Endothelial cell of umbilical vein (primary cell): Measurements from ENCODE around the gene ACP2. TPM values are rescaled to one million over a fixed set of nuclear protein-coding genes. Genes with fewer than 3 reads are reported as not detected.
A peak's percentile ranks its signal among the peaks of the same experiment; 100 is the strongest.

ENCODE experiments used
- BruUV-seq: library from RNA; stranded (reverse); fragments of 400-500 nt; replicated peaks from 2 replicates; lab custom pipeline; 2021; lab: Mats Ljungman, UMichigan
- CTCF ChIA-PET: fragments of 300-600, 350-600 bp; sonication (Branson Sonifier 250); formaldehyde crosslinking; loops from one replicate; lab custom pipeline; 2021; ENCODE audit warnings: antibody characterized with exemption, inconsistent platforms; lab: Charles Lee
- POLR2A ChIA-PET: fragments of 300-600, 350-600 bp; sonication (Branson Sonifier 250); formaldehyde crosslinking; loops from one replicate; lab custom pipeline; 2021; ENCODE audit warnings: antibody characterized with exemption, inconsistent platforms; lab: Charles Lee
- DNase-seq: peaks from one replicate; pipeline ENCODE4 v3.0.0-alpha.2; 2011; ENCODE audit warnings: low read depth, low spot score
- FAIRE-seq: peaks from 2 replicates; lab custom pipeline; 2011; peaks lifted over from hg19 to GRCh38; lab: Jason Lieb, UNC
- H2AFZ ChIP-seq: 2 replicates; pipeline ENCODE4 v1.6.0; 2012; ENCODE audit warnings: low read depth, low read length, control low read depth, inconsistent platforms
- H3K27ac ChIP-seq: 2 replicates; pipeline ENCODE4 v1.5.1; 2011; ENCODE audit warnings: low read depth, mild to moderate bottlenecking, control low read depth, low read length, moderate library complexity; ENCODE audit not compliant: insufficient read depth
- H3K27me3 ChIP-seq, 2 experiments: 2 replicates each; pipeline versions ENCODE4 v1.6.0 to v1.6.1; 2011; ENCODE audit warnings: low read length in 2 of 2, mixed read lengths in 1 of 2; ENCODE audit not compliant: control insufficient read depth in 2 of 2, insufficient read depth in 2 of 2
- H3K36me3 ChIP-seq, 2 experiments: 2 replicates in 1 of 2; 3 replicates in 1 of 2; pipeline ENCODE4 v1.5.1; 2011; ENCODE audit warnings: low read length in 2 of 2, mild to moderate bottlenecking in 1 of 2, moderate library complexity in 1 of 2; ENCODE audit not compliant: control insufficient read depth in 2 of 2, insufficient read depth in 2 of 2; ENCODE audit errors: extremely low read depth in 1 of 2
- H3K4me1 ChIP-seq: 3 replicates; pipeline ENCODE4 v1.5.1; 2011; ENCODE audit warnings: mild to moderate bottlenecking, low read length; ENCODE audit not compliant: control insufficient read depth, insufficient read depth; ENCODE audit errors: extremely low read depth
- H3K4me2 ChIP-seq: 2 replicates; pipeline ENCODE4 v1.6.1; 2011; ENCODE audit warnings: low read length, control low read depth, mixed read lengths; ENCODE audit not compliant: insufficient read depth
- H3K4me3 ChIP-seq, 3 experiments: fragments of 200-600 bp in 1 of 3; sonication (generic), shearing (Covaris generic) in 1 of 3; replicated peaks in 1 of 3; 2 replicates each; pipeline ENCODE4 v1.5.1; 2011 to 2016; ENCODE audit warnings: control low read depth in 3 of 3, low read length in 3 of 3, mild to moderate bottlenecking in 2 of 3, inconsistent platforms in 1 of 3, low read depth in 1 of 3, moderate library complexity in 1 of 3; ENCODE audit not compliant: insufficient read depth in 1 of 3
- H3K79me2 ChIP-seq: 2 replicates; pipeline ENCODE4 v1.6.0; 2012; ENCODE audit warnings: low read length, inconsistent platforms; ENCODE audit not compliant: control insufficient read depth, insufficient read depth
- H3K9ac ChIP-seq: replicated peaks from 2 replicates; pipeline ENCODE3; 2011; ENCODE audit warnings: low read length, control low read depth; ENCODE audit not compliant: insufficient read depth; ENCODE audit errors: extremely low read depth
- H3K9me1 ChIP-seq: replicated peaks from 3 replicates; pipeline ENCODE4 v1.6.0; 2011; ENCODE audit warnings: mild to moderate bottlenecking, low read length; ENCODE audit not compliant: control insufficient read depth, insufficient read depth; ENCODE audit errors: extremely low read depth
- H3K9me3 ChIP-seq: replicated peaks from 2 replicates; pipeline ENCODE4 v1.5.1; 2012; ENCODE audit warnings: low read length, inconsistent platforms; ENCODE audit not compliant: control insufficient read depth, insufficient read depth
- H4K20me1 ChIP-seq: replicated peaks from 2 replicates; pipeline ENCODE3; 2011; ENCODE audit warnings: mild to moderate bottlenecking, low read length; ENCODE audit not compliant: control insufficient read depth, insufficient read depth; ENCODE audit errors: extremely low read depth
- CTCF ChIP-seq, 2 donors: IDR thresholded peaks; 1 replicate in 1 of 2; 2 replicates in 1 of 2; pipeline ENCODE4 v1.5.1; 2011; ENCODE audit warnings: low read length in 2 of 2, mild to moderate bottlenecking in 2 of 2, moderate library complexity in 2 of 2, control low read depth in 1 of 2, inconsistent platforms in 1 of 2, low read depth in 1 of 2; ENCODE audit not compliant: insufficient read depth in 1 of 2; ENCODE audit errors: extremely low read depth in 1 of 2
- EZH2 ChIP-seq: IDR thresholded peaks from 2 replicates; pipeline ENCODE4 v1.6.1; 2012; ENCODE audit warnings: borderline replicate concordance, low read depth, mild to moderate bottlenecking, moderate library complexity, low read length, inconsistent platforms; ENCODE audit not compliant: severe bottlenecking
- FOS ChIP-seq: IDR thresholded peaks from 2 replicates; pipeline ENCODE4 v1.6.1; 2011; ENCODE audit warnings: mild to moderate bottlenecking, low read length, moderate library complexity, borderline replicate concordance; ENCODE audit not compliant: insufficient read depth
- GATA2 ChIP-seq: IDR thresholded peaks from 2 replicates; pipeline ENCODE4 v1.7.0; 2011; ENCODE audit warnings: low read depth, mild to moderate bottlenecking, moderate library complexity, mixed read lengths, low read length; ENCODE audit not compliant: insufficient read length, insufficient read depth
- JUN ChIP-seq: IDR thresholded peaks from 2 replicates; pipeline ENCODE4 v1.6.1; 2011; ENCODE audit warnings: borderline replicate concordance, low read depth; ENCODE audit not compliant: insufficient read length, insufficient read depth
- MAX ChIP-seq: IDR thresholded peaks from 2 replicates; pipeline ENCODE4 v1.6.1; 2011; ENCODE audit not compliant: insufficient read depth, insufficient read length
- MYC ChIP-seq: IDR thresholded peaks from one replicate; pipeline ENCODE4 v1.6.1; 2011; ENCODE audit warnings: mild to moderate bottlenecking, low read depth, low read length
- POLR2A ChIP-seq: IDR thresholded peaks from 2 replicates; pipeline ENCODE4 v1.6.1; 2012; ENCODE audit warnings: low read depth, mild to moderate bottlenecking, control low read depth, low read length
- POLR2AphosphoS5 ChIP-seq: IDR thresholded peaks from 2 replicates; pipeline ENCODE4 v1.6.1; 2012; ENCODE audit warnings: low read depth, mild to moderate bottlenecking, control low read depth, low read length, moderate library complexity; ENCODE audit not compliant: insufficient read depth
- dilution Hi-C: fragments of 300-500 bp; cut with MboI; formaldehyde crosslinking; loops from one replicate; pipeline ENCODE4 v1.15.0; 2019; ENCODE audit warnings: low sequenced_read_pairs; ENCODE audit not compliant: extremely low pct_ligation_motif_present
- intact Hi-C: fragments of 100-400 bp; cut with micrococcal nuclease; formaldehyde crosslinking; loops from one replicate; pipeline ENCODE4 v1.10.0; 2022
- polyA plus RNA-seq, 4 experiments: library from polyadenylated mRNA; depleted of rRNA in 3 of 4; stranded (reverse) in 3 of 4; unstranded in 1 of 4; fragments of >200 nt; gene quantifications; 2 replicates each; pipeline versions ENCODE4 v1.2.1 to v1.2.3, GENCODE V29; 2011 to 2012; ENCODE audit warnings: missing spikeins in 1 of 4
- total RNA-seq: library from RNA; stranded (reverse); gene quantifications from 2 replicates; pipeline ENCODE4 v1.2.3, GENCODE V29; 2021

ACP2 gene
- total and polyA plus RNA-seq, 2 donors (not counting 3 experiments of a cell fraction or from before 2014, with no cell fraction given), result 35.6 to 49.2 TPM

GRCh38 chr11:47251751-47252150 lies 3.1 kb upstream of the ACP2 start:
- FAIRE-seq (no peak), DNase-seq (no peak)
- no peaks in the 10 kb centered on the region for H3K9me3 ChIP-seq
- no peak overlapping the region for H3K4me2 ChIP-seq
- no peak overlapping the region for H3K4me3 ChIP-seq
- no peaks in the 10 kb centered on the region for H3K27me3 ChIP-seq
- CTCF ChIA-PET, result no interaction called here
- peaks cover 28% of the 10 kb centered on the region for H3K4me1 ChIP-seq
- POLR2A ChIA-PET, result no interaction called here
- H3K79me2 ChIP-seq, result peaks cover 8% of the 10 kb centered on the region
- no peaks in the 10 kb centered on the region for H4K20me1 ChIP-seq
- no peak overlapping the region for H3K9ac ChIP-seq
- dilution Hi-C loops, result no loop called here
- intact Hi-C loops, result no loop called here
- TF ChIP-seq FOS, result no peak
- TF ChIP-seq MAX, result no peak
- no peak for TF ChIP-seq POLR2AphosphoS5
- no peak for TF ChIP-seq GATA2
- H3K27ac ChIP-seq, result no peak overlapping the region
- BruUV-seq, result no TSS peak
- no peaks in the 10 kb centered on the region for H3K9me1 ChIP-seq
- peaks cover 0 to 3% of the 10 kb centered on the region in 2 experiments for H3K36me3 ChIP-seq
- no peak overlapping the region for H2AFZ ChIP-seq

GRCh38 chr11:47249378-47249715 lies 733 bp upstream of the ACP2 start:
- peaks cover 8% of the 10 kb centered on the region for H3K79me2 ChIP-seq
- ChIA-PET POLR2A (interaction anchor here (1.0 to 1.9 kb wide), 3 partner anchors 15 to 35 kb away, joined by 3 to 15 read pairs (median 3); partner anchors contain the start of gene DDB2), CTCF (interaction anchor here (0.6 to 2.3 kb wide), 8 partner anchors 10 to 427 kb away, joined by 3 to 38 read pairs (median 6); partner anchors contain the start of genes DDB2 and NR1H3)
- peak overlapping the region; percentile 76 for H3K9ac ChIP-seq
- H2AFZ ChIP-seq, result peak overlapping the region; percentile 77
- no peak for TF ChIP-seq JUN
- TF ChIP-seq POLR2AphosphoS5, result no peak
- TF ChIP-seq EZH2, result no peak
- TF ChIP-seq MYC, result no peak
- no peak for TF ChIP-seq FOS
- TF ChIP-seq POLR2A, result no peak
- TF ChIP-seq GATA2, result no peak
- TF ChIP-seq MAX, result no peak
- TF ChIP-seq CTCF (IDR thresholded peaks at IDR 0.05; ENCODE audit: extremely low read depth in 1 of 2, insufficient read depth in 1 of 2, low read depth in 1 of 2, low read length in 2 of 2), result no peak
- dilution Hi-C loops, result no loop called here
- peaks cover 18% of the 10 kb centered on the region for H3K4me1 ChIP-seq
- no peaks in the 10 kb centered on the region for H3K9me1 ChIP-seq
- H3K4me2 ChIP-seq, result peak overlapping the region; percentile 80
- no peaks in the 10 kb centered on the region for H4K20me1 ChIP-seq
- FAIRE-seq (no peak), DNase-seq (no peak)
- no peaks in the 10 kb centered on the region for H3K27me3 ChIP-seq
- intact Hi-C loops, result loop anchor here (1.0 kb wide), 1 partner anchor 20 kb away; no protein-coding TSS in a partner anchor
- H3K36me3 ChIP-seq, result peaks cover 0 to 14% of the 10 kb centered on the region in 2 experiments
- no peaks in the 10 kb centered on the region for H3K9me3 ChIP-seq
- no TSS peak for BruUV-seq
- peak overlapping the region; percentile 49 for H3K27ac ChIP-seq
- H3K4me3 ChIP-seq, result peak overlapping the region; percentile 50 to 74 (median 68)
